Activated T-cell treated with anti-CD3 and anti-CD28 coated beads for 48 hours (primary cell): ENCODE results near the gene NXPE3.
A peak's percentile ranks its signal among the peaks of the same experiment; 100 is the strongest.

Experiments
- DNase-seq: peaks from one replicate; pipeline ENCODE4 v3.0.0-alpha.2; 2020; ENCODE audit warnings: low read depth

Gene NXPE3

DNA sequence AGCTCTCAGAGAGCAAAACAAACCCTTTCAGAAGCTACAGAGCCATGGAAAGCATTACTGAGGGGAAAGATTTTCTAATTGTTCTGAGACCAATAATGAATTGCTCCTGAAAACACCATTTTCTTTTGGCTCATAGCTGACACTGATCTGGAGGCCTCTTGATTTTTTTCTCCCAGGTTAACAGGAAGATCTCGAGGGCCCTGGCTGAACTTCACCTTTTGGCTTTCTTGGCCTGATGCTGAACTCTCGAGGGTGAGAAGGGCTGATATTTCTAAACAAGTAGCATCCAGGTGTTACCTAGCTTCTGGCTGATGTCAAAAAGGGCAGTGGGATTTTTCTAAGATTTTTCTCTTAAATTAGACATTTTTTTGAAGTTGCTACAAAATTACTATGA lies 50.4 kb downstream of the NXPE3 start:
- no peak for DNase-seq

- no peak for DNase-seq
Observed at GRCh38 chr3:101829874-101830273, 50.9 kb downstream of the NXPE3 start.

DNA sequence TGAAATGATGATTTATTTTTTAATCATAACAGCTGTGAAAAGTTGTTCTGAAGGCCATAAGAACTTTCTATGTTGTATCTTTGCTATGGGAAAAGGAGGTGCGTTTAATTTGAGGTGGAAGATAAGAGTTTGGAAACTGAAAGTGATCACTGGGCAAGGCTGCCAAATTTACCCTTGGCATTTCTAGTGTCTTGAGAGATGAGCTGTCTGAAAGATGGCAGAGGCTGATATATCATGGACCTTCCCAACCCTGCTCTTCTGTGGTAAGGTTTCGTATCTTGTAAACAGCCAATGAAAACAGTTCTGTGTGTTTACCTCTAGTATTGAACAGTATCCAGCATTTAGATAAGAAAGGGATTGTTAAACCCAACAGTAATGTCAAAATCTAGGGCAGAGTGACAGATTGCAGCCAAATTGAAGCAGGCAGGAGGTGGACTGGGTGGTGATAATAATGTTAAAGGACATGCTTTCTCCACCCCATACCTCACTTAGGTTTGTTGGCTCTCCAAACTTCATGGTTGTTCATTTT lies 54.5 kb downstream of the NXPE3 start:
- DNase-seq, result no peak

GRCh38 chr3:101835676-101836075 lies 56.7 kb downstream of the NXPE3 start:
- no peak for DNase-seq

DNA sequence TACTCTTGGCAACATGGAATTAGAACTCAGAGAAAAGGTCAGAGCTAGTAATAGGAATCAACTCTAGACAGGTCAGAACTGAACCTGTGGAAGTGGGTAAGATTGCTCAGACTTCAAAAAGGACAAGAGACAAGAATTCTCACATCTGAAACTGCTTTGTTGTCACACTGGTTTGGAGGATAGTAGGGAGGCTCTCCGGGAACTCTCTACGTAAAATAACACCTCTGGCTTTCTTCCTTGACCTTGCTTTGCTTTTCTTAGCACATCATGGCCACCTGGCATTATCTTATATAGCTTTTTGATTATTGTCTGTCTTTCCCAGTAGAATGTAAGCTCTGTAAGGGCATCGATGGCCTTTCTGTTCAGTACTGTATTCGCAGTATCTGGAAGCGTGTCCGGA lies 57.1 kb downstream of the NXPE3 start:
- no peak for DNase-seq

- DNase-seq, result no peak
Observed at GRCh38 chr3:101836652-101837598, 57.9 kb downstream of the NXPE3 start.

- no peak for DNase-seq
Observed at GRCh38 chr3:101838691-101839090, 59.7 kb downstream of the NXPE3 start.

GRCh38 chr3:101840066-101840465 lies 61.1 kb downstream of the NXPE3 start:
- no peak for DNase-seq

GRCh38 chr3:101842245-101842934 lies 63.4 kb downstream of the NXPE3 start:
- no peak for DNase-seq

DNA sequence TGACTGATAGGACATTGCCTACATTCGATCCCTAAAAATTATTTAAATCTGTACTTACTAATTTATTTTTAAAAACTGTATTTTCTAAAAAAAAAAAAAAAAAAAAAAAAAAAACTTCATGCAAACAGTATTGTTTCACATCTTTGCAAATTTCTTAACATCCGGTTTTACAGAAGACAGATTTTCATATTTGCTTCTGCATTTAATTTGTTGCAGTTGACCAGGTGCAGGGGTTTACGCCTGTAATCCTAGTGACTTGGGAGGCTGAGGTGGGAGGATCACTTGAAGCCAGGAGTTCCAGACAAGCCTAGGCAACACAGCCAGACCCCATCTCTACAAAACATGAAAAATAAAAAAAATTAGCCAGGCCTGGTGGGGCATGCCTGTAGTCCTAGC lies 63.9 kb downstream of the NXPE3 start:
- DNase-seq, result no peak

DNA sequence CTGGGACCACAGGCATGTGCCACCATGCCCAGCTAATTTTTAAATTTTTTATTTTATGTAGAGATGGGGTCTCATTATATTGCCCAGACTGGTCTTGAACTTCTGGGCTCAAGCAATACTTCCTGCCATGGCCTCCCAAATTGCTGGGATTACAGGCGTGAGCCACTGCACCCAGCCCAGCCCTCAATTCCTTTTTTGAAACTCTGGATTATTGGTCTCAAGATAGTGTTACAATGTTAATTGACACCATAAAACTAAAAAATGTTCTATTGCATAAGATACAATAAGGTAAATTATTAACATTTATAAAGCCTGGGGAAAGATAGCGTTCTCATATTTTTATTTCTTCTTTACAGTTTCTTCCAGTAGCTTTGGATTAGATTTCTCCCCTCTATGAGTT lies 66.4 kb downstream of the NXPE3 start:
- no peak for DNase-seq

GRCh38 chr3:101846709-101847108 lies 67.7 kb downstream of the NXPE3 start:
- DNase-seq, result no peak

DNA sequence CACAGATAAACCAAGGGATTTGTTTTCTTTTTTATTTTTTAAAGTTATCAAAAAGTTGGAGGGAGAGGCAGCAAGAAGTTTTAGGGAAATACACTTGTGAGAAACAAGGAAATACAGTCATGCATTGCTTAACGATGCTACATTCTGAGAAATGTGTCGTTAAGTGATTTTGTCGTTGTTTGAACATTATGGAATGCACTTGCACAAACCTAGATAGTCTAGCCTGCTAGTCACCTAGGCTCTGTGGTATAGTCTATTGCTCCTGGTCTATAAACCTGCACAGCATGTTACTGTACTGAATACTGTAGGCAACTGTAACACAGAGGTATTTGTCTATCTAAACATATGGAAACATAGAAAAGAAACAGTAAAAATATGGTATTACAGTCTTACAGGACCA lies 68.3 kb downstream of the NXPE3 start:
- no peak for DNase-seq

DNA sequence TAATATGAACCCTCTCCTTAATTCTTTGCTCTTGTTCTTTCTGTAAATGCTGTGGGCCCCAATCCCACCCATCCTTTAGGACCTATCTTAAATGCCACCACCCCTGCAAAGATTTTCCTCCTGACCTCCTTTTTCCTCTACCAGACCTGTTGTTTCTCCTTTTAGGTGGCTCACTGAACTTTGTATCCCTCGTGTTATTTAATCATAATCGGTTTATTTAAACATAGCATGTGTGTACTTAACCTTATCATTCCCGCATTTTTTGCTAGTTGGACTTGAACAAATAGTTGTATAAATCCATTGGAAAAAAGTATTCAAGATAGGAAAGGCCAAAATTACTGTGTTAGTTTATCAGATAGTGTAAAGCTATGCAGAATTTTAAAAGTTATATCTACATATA lies 69.3 kb downstream of the NXPE3 start:
- no peak for DNase-seq

- peak; percentile 91 for DNase-seq
Observed at GRCh38 chr3:101848754-101849713, 70.0 kb downstream of the NXPE3 start, which contains the start of gene NFKBIZ. Gene NFKBIZ, plus strand, starts transcription at chr3:101849514. Its CDS starts 115 bp downstream, at chr3:101849629.

DNA sequence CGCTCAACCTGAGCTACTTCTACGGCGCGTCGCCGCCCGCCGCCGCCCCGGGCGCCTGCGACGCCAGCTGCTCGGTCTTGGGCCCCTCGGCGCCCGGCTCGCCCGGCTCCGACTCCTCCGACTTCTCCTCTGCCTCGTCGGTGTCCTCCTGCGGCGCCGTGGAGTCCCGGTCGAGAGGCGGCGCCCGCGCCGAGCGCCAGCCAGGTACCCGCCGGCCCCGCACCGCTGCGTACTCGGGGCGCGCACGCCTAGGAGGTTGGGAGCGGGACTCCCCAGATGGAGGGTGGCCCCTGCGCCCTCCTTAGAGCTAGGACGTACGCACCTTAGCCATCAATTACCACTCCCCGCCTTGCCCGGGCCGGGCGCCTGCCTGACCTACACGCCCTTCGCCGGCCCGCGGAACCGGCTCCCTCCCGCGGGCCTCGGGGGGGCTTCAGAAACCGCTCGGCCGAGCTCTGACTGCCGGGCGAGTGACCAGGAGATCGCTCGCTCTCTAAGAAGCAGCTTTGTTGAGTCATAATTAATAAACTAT lies 70.8 kb downstream of the NXPE3 start:
- peak; percentile 55 for DNase-seq

- DNase-seq, result peak; percentile 12
Observed at GRCh38 chr3:101850246-101851051, 71.4 kb downstream of the NXPE3 start.

DNA sequence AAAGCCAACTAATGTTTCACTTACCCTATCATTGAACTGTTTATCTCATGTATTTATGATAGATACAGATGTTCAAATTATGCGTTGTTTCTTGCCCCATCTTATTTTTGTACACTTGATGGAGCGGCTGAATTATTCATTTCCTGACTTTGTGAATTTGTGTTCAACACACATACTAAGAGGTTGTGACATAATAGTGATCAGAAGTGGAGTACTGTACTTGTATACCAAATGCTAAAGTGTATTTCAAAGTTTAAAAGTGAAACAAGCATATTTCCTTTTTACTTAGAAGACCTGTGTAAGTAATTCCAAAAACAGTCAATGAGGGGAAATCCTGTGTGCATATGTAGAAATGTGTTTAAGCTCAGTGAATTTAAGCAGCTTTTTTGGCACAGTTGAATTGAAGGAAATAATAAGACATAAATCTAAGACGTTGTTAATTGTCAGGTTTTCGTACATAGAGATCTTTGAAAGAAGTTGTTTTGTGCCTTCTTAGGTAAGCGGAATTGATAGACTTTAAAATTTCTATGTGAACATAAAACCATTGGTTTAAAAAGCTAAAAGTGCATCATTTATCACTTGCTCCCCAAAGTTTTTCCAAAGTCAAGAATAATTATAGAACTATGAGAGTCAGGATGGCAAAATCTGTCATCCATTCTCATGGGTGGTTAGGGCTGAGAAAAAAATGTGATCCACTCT lies 72.2 kb downstream of the NXPE3 start:
- DNase-seq, result no peak

DNA sequence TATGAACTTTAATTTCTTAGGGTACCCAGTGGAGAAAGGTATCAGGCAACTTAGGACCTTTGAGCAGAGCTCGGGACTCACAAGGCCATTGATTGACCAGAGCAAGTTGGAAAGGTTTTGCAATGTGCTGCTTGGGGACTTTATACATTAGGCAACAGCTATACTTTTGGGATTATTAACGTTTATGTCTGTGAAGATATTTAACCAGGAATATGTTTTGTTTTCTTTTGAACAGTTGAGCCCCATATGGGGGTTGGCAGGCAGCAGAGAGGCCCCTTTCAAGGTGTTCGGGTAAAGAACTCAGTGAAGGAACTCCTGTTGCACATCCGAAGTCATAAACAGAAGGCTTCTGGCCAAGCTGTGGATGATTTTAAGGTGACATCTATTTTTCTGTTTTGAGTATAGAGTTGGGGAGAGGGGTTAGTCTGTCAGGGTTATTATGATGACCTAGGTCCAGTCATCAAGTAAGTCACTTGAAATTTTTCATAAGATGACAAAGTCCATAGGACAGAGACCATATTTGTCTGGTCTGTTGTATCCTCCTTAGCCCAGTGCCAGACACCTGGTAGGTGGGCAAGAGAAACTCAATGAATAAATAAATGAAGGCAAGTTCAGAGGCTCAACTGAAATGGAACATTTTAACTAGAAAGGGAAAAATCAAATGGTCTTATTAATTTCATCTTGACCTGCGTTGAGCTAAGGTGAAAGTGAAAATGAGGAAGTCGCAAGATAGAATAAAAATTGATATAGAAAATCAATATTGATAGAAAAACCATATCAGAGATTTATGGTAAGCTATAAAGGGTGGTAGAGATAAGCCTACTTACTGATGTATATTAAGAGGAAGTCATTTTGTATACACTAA lies 73.1 kb downstream of the NXPE3 start:
- DNase-seq, result no peak
